Vagina (tissue), 2 donors: ENCODE results near the gene RYR1.

ENCODE experiments used
- CTCF ChIP-seq, 3 experiments: fragments of 450-650 bp in 2 of 3; fragments of 200-600 bp in 1 of 3; sonication (generic) in 1 of 3; IDR thresholded peaks; one replicate each; pipeline ENCODE4 v1.5.1; 2017 to 2019; ENCODE audit warnings: antibody characterized with exemption in 3 of 3, mild to moderate bottlenecking in 2 of 3, moderate library complexity in 2 of 3
- POLR2A ChIP-seq, 2 donors: fragments of 450-650 bp; IDR thresholded peaks; one replicate each; pipeline ENCODE4 v1.6.1; 2017; ENCODE audit warnings: antibody characterized with exemption in 2 of 2, mild to moderate bottlenecking in 2 of 2, moderate library complexity in 2 of 2
- POLR2AphosphoS5 ChIP-seq, 2 donors: sonication (generic); formaldehyde crosslinking; IDR thresholded peaks; one replicate each; pipeline ENCODE4 v1.9.0; 2017; ENCODE audit warnings: antibody characterized with exemption in 2 of 2, mild to moderate bottlenecking in 2 of 2, low read depth in 1 of 2; ENCODE audit not compliant: insufficient read depth in 1 of 2

- TF ChIP-seq CTCF (IDR thresholded peaks at IDR 0.05) (no peak), POLR2A (IDR thresholded peaks at IDR 0.05) (no peak), POLR2AphosphoS5 (IDR thresholded peaks at IDR 0.05; ENCODE audit: insufficient read depth in 1 of 2, low read depth in 1 of 2) (no peak)
These were observed 132.2 kb downstream of the RYR1 start for GRCh38 chr19:38565691-38566105.
